Fibroblast of the aortic adventitia (primary cell): ENCODE results near the gene EVX2. TPM values are rescaled to one million over a fixed set of nuclear protein-coding genes. Genes with fewer than 3 reads are reported as not detected.

Experiments
- DNase-seq: peaks from one replicate; pipeline ENCODE4 v3.0.0-alpha.2; 2010; ENCODE audit warnings: low read depth
- H3K4me3 ChIP-seq: 2 replicates; pipeline ENCODE4 v1.5.1; 2011; ENCODE audit warnings: low read depth, mild to moderate bottlenecking, control low read depth, low read length, moderate library complexity
- CTCF ChIP-seq: IDR thresholded peaks from 2 replicates; pipeline ENCODE4 v1.5.1; 2011; ENCODE audit warnings: mild to moderate bottlenecking, low read length, control low read depth, inconsistent platforms; ENCODE audit not compliant: insufficient read depth
- total RNA-seq: library from RNA; depleted of rRNA; stranded (reverse); fragments of >200 nt; gene quantifications from 2 replicates; pipeline ENCODE4 v1.2.3, GENCODE V29; 2012; ENCODE audit warnings: low replicate concordance

Gene EVX2
- total RNA-seq, 1 donor: not detected

- DNase-seq: no peak
- H3K4me3 ChIP-seq: no peak overlapping the region
- no peak for TF ChIP-seq CTCF
These were observed 9.6 kb upstream of the EVX2 start for GRCh38 chr2:176093145-176093897.

GRCh38 chr2:176092270-176093144 is 8.7 kb upstream of the EVX2 start, which contains the start of gene HOXD13:
TSS of gene HOXD13 (plus strand) at chr2:176092721. CDS start at chr2:176092891, 170 bp downstream.
- DNase-seq: no peak
- TF ChIP-seq CTCF: no peak

GRCh38 chr2:176091329-176092258 is 7.8 kb upstream of the EVX2 start:
- DNase-seq: no peak
- no peak overlapping the region for H3K4me3 ChIP-seq
- no peak for TF ChIP-seq CTCF

More at GRCh38 chr2:176092270-176093144, 8.7 kb upstream of the EVX2 start, which contains the start of gene HOXD13:
- H3K4me3 ChIP-seq: no peak within 1 kb of the TSS

GRCh38 chr2:176090862-176091261 is 7.1 kb upstream of the EVX2 start:
- DNase-seq: no peak
- no peak overlapping the region for H3K4me3 ChIP-seq
- no peak for TF ChIP-seq CTCF

- TF ChIP-seq CTCF: no peak
- H3K4me3 ChIP-seq: no peak overlapping the region
- DNase-seq: no peak
These were observed 6.2 kb upstream of the EVX2 start for GRCh38 chr2:176089843-176090395.
